GM21381 (cell line): ENCODE data around the gene KXD1.
"Not testable (repeated sequence)": the region's sequence is repeated elsewhere in the genome, so short reads cannot be mapped to it uniquely, and the experiment has no call there.

Source experiments
- ATAC-seq: cut with Tn5 transposase; IDR thresholded peaks from one replicate; pipeline ENCODE4 v1.9.1; 2021; ENCODE audit warnings: mild to moderate bottlenecking, moderate library complexity; ENCODE audit not compliant: unreplicated experiment

The KXD1 gene

DNA sequence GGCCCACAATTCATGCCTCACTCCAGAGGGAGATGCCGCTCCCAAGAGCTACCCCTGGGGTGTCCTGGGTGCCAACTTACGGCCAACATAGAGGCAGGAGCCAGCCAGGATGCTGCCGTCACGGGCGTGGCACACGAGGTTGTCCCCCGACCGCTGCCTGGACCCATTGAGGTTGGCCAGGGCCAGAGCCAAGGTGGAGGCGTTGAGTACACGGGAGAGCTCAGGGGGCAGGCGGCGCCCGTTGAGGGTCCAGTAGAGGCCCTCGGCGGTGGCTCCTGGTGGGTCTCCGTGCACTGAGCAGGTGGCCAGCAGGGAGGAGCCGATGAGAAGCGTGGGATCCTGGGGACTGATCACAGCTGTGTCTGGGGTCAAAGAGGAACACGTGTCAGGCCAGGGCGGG, 41.8 kb downstream of the KXD1 start:
- no peak for ATAC-seq

DNA sequence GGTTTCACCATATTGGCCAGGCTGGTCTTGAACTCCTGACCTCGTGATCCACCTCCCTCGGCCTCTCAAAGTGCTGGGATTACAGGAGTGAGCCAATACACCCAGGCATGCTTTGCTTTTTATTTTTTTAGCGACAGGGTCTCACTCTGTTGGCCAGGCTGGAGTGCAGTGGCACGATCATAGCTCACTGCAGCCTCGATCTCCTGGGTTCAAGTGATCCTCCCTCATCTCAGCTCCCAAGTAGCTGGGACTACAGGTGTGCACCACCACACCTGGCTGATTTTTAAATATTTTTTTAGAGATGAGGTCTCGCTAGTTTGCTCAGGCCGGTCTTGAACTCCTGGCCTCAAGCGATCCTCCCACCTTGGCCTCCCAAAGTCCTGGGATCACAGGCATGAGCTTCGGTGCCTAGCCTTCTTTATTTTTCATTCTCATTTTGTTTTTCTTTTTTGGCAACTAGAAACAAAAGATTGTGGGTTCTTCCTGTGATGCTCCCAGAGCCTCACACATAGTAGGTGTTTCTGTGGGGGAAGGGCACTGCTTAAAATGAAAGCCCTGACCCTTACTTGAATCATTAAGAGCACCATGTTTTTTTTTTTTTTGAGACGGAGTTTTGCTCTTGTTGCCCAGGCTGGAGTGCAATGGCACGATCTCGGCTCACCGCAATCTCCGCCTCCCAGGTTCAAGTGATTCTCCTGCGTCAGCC, 43.2 kb downstream of the KXD1 start:
- ATAC-seq, result not testable (repeated sequence)

DNA sequence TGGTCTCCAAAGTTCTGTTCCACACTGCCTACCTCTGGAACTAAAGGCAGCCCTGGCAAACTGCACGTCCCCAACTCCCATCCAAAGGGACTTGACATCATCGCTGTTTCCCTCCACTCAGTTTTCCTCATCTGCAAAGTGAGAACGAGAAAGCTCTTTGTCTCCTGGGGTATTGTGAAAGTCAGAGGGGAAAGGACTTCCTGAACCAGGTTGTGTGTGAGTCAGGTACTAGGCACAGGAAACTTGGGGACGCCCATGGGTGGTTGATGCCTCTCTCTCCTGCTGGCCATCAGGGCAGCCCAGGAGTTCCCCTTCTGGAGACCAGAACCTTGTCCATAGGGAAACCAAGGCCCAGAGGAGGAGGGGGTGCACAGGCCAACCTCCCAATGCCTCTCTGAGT, 44.2 kb downstream of the KXD1 start:
- ATAC-seq, result no peak

GRCh38 chr19:18603255-18603957, 45.7 kb downstream of the KXD1 start:
- no peak for ATAC-seq

DNA sequence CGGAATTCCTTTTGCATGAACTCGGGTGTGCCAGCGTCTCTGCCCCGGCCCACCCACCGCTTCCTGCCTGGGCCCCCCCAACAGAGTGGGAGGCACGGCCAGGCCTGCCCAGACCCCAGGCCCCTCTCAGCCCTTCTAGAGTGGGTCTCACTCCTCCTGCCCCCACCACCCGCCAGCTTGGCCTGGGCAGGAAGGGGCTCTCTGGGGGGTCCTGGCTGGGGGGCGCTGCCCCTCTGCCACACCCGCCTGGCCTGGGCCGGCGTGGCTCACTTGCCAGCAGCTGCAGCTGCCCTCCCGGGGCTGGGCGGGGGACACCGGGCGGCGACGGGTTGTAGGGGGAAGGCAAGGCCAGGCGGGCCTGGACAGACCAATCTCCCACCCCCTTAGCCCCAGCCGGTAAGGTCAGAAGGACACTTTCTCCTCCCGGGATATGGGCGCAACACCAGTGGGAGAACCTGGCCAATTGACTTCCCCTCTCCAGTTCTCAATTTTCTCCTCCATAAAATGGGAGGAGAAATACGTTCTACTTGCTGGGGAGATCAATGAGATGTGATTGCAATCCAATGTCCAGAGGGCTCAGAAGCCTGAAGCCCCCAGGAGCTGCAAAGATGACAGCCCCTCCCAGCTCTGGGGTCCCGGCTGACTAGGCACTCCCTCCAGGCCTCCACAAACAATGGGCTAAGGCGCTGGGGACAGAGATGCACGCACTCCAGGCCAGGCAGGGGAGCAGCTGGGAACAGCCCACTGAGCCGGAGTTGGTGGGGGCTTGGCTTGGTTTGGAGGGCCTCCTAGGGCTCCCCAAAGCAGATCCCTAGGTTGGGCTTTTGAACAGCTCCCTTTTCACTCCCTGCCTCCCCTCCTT, 46.5 kb downstream of the KXD1 start:
- no peak for ATAC-seq

GRCh38 chr19:18604820-18605159, 47.1 kb downstream of the KXD1 start:
- no peak for ATAC-seq

DNA sequence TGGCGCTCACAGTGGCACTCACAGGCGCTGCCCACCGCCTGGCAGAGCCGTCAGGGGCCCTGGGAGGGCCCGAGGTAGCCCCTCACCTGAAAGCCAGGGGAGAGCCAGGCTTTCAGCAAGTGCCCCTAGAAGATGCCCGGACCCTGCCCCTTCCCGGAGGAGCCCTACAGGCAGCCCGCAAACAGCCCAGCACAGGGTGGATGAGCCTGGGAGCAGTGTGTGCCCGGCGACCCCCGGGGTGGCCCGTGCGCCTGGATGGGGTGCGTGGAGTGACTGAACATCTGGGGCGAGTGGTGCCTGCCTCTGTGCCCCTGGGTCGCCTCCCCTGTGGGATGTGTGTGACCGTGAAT, 47.5 kb downstream of the KXD1 start:
- no peak for ATAC-seq

- ATAC-seq, result no peak
These were observed 48.0 kb downstream of the KXD1 start for GRCh38 chr19:18605546-18606280.

DNA sequence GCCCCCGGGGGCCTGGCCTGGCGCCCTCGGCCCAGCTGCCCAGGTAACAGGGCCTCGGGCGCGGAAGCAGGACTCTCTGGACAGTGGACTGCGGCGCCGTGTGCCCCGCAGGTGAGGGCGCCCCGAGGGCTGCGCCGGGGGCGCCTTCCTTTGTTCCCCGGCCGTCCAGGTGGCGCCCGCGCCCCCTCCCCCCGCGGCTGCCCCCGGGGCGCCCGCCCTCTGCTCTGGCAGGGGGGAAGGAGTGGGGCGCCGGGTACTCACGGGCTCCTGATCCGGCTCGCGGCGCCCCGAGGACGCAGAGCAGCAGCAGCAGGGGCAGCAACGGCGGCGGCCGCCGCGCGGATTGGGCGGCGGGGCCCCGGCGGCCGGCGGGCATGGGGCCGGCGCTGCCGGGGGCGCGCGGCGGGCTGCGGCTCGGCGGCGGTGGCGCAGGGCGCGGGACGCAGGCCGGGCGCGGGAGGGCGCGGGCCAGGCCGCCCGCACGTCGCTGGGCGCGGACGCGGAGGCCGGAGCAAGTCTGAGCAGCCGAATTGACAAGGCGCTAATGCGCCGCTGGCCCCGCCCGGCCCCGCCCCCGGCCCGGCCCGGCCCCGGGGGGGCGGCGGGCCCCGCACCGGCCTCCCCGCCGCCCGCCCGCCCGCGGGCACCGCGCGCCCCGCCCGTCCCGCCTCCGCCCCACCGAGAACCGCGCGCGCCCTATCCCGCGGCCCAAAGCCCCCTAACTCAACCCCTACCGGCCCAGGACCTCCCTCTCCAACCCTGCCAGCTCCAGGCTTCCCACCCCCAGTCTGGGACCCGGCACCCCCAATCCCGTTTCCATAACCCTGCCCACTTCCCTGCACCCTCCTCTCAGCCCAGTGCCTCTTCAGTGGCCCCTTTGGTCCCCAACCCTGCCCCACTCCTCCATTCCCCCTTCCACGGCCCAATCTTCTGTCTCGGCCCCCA, 48.9 kb downstream of the KXD1 start, which contains the start of gene CRLF1:
Gene CRLF1, minus strand, starts transcription at position 519 of the 945 bp plus-strand sequence. Its CDS starts 143 bp downstream, at position 376.
- no peak for ATAC-seq

DNA sequence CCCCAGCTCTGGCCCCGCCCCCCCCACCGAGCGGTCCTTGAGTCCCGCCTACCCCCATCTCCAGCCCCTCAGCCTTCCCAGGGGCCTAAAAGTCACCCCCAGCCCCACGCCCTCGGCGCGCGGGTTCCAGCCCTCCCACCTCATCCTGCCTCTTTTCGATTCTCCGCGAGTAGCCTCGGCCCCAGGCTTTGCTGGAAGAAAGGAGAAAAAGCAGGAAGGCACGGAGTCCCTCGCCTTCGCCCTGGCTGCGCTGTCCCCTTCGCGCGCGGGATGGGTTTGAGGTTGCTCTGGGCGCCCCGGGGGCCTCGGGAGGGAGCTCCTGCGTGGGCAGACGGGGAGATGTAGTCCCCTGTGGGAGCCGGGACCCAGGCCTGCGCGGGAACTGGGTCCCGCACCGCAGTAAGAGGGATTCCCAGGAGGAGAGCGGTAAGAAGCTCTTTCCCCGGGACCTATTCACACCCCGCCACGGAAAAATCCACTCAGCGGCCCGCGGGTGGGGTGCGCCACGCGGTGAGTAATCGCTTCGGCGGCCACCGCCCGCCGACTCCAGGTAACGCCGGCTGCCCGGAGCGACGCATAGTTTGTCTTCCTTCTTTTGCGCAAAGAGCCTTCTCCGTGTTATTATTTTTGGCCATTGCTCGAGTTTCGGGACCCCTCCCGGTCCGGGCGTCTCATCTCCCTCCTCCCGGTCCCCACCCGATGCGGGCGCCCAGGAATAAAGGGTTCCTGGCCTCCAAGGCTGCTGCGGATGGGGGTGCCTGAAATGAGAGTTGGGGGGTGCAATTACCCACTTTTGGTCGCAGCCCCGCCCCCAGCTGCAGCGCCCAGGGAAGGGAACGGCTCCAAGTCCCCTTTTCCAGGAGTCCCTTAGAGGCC, 49.8 kb downstream of the KXD1 start:
- ATAC-seq, result no peak

- ATAC-seq, result no peak
These were observed 50.6 kb downstream of the KXD1 start for GRCh38 chr19:18608102-18608804.

DNA sequence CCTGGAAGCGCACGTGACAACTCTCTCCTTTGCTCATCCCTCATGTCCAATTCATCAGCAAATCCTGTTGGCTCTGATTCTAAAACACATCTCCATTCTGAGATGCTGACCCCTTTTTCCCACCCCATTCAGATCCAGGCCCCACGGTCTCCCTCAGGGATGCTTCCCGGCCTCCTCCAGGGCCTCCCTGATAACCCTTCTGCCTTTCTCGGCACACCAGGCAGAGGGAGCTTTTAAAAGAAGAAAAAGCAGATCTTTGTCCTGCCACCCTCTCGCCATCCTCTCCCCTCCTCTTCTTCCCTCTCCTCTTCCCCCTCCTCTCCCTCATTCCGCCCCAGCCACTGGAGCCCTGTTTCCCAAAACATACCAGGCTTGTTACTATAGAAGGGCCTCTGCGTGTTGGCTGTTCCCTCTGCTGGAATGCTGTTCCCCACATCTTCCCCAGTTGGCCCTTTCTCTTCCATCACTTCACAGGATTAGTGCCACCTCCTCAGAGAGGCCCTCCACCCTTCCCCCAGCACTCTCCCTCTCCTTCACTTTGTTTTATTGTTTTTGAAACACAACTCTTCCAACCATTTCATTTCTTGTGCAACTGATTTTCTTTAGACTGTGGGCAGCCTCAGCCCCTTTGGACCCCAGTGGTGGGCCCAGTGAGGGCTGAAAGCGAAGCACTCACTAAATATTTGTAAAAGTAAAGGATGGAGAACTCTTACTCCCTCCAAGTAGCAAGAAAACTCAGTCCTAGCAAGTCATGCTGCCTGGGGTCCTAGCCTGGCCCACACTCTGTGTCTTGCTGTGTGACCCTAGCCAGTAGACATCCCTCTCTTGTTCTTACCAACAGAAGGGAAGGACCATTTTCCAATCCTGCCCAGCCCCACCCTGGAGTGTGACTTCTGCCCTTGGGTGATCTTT, 51.4 kb downstream of the KXD1 start:
- no peak for ATAC-seq

DNA sequence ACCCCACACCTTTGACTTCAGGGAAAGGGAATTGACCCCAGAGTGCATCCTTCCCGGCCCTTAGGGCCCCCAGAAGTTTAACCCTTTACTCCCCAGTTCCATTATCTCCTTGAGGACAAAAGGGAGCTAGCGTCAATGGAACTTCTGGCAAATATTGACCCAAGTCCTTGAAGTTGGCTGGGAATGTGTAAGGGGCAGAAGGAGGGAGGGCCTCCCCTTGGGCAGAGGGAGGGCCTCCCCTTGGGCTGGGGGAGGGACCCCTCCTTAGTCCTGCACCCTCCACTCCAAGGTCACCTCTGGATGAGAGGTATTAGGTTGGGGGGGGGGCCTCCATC, 52.0 kb downstream of the KXD1 start:
- ATAC-seq, result no peak

GRCh38 chr19:18610245-18610555, 52.5 kb downstream of the KXD1 start:
- ATAC-seq, result no peak

DNA sequence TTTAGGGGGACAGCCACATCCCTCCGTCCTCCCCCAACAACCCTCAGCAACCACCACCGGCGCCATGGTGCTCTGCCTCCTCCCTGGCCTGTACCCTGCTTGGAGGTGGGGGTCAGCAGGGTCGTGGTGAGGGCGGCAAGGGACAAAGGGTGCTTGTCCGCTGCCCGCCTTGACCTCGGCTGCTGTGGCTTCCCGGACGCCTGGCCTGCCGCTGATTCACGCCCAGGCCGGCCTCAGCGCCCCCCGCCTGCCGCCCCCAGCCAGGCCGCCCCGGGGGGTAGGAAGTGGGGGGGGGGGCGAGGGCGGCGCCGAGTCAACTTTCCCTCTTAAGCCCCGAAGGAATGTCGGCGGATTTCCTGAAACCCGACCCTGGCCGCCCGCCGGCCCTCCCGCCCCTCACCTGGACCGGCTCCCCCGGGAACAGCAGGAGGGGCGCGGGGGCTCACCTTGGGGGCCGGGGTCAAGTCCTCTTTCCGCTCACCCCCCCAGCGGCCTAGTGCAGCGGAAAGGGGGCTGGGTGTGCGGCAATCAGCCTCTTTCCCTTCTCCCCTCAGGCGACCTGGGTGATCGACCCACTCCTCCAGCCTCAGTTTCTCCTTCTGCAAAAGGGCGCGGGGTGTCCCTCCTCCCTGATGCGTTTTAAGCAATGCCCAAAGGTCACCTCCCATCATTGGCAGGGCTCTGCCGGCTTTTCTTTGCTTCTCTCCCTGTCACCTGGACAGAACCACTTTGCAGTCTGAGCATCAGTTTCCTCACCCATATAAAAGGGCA, 53.1 kb downstream of the KXD1 start:
- ATAC-seq, result no peak

- no peak for ATAC-seq
These were observed 53.8 kb downstream of the KXD1 start for GRCh38 chr19:18611327-18612050.
